ENCODE measurements around the gene TENM3. TPM values are rescaled to one million over a fixed set of nuclear protein-coding genes. Genes with fewer than 3 reads are reported as not detected.

TENM3 gene
- total RNA-seq, 1 experiment from 2014 or later: 71.0 TPM

DNA sequence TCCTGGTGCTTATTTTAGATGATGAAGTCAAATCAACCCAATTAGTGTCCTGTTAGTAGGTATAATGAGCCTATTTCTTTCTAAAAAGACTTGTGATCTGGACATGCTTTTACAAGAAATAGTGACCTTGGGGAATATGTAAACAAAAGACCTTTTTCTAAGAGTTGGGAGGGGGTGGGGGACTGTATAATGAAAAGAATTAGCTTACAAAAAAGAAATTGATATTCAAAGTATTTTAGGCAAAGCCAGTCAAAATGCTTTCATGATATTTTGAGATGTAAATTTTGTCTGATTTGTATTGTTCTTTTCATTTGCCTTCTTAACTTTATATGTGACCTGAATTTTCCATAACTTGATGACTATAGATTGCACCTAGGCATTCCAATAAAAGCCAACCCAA is 559.4 kb downstream of the TENM3 start:
- CTCF ChIA-PET: no interaction called here
- no peaks in the 10 kb centered on the region for H3K9me3 Mint-ChIP-seq
- peaks cover 35% of the 10 kb centered on the region for H3K4me1 Mint-ChIP-seq

DNA sequence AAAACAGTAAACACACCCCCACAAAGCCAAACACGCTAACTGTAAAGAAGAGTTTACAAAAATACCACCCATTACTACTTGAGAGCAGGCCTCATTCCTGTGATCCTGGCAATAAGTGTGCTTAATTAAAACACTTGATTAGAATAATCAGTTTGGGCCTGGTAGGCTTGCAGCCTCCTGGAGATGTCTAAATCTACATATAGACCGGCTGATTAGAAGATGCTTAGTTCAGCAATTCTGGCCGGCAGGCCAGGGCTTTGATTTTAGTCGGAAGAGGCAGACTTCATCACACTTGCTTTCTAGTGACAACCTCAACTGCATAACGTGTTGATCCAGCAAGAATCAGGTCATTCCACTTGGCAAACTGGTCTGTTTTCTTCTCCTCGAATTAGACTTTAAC is 560.0 kb downstream of the TENM3 start:
- Mint-ChIP-seq H3K27me3 (ENCODE audit: low read depth) (no peaks in the 10 kb centered on the region; the same call in 1 of the 2 replicates), H3K9me3 (no peaks in the 10 kb centered on the region), H3K27ac (no peak overlapping the region), H3K36me3 (peaks cover 16% of the 10 kb centered on the region), H3K4me1 (peaks cover 35% of the 10 kb centered on the region), H3K4me3 (no peak overlapping the region)
- TF ChIP-seq, protein P1, sequence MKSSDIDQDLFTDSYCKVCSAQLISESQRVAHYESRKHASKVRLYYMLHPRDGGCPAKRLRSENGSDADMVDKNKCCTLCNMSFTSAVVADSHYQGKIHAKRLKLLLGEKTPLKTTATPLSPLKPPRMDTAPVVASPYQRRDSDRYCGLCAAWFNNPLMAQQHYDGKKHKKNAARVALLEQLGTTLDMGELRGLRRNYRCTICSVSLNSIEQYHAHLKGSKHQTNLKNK (CRISPR knock-in tag; IDR thresholded peaks at IDR 0.05): no peak
- TF ChIP-seq ZNF121 (CRISPR knock-in tag; IDR thresholded peaks at IDR 0.05) (no peak), JAZF1 (CRISPR knock-in tag; IDR thresholded peaks at IDR 0.05) (no peak)
- TF ChIP-seq, protein P2, sequence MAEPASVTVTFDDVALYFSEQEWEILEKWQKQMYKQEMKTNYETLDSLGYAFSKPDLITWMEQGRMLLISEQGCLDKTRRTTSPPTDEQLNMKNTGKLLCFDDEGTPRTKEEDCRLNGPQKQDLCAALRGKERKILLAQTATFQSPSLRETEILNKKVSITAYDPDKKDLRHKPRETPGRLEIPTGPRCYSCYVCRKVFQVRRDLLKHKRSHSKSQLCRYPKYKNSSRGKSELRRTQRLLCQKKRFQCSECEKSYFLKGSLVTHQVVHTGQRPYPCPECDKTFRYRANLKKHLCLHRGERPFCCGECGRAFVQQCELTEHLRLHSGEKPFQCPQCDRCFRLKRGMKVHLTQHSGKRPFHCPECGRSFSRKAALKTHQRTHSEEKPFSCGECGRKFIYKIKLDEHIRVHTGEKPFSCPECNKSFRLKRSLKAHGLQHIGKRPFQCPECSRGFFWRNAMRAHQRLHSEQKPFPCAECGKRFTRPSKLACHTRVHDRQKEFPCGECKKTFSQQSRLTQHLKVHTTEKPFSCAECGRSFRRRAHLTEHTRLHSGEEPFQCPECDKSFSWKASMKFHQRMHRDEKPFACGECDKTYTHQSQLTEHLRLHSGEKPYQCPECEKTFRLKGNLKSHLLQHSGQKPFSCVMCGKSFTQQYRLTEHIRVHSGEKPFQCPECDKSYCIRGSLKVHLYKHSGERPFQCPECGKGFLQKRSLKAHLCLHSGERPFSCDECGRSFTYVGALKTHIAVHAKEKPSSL (CRISPR knock-in tag; conservative IDR thresholded peaks at IDR 0.05): no peak
- TF ChIP-seq, protein P3, sequence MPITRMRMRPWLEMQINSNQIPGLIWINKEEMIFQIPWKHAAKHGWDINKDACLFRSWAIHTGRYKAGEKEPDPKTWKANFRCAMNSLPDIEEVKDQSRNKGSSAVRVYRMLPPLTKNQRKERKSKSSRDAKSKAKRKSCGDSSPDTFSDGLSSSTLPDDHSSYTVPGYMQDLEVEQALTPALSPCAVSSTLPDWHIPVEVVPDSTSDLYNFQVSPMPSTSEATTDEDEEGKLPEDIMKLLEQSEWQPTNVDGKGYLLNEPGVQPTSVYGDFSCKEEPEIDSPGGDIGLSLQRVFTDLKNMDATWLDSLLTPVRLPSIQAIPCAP (CRISPR knock-in tag; IDR thresholded peaks at IDR 0.05): no peak
- POLR2A ChIA-PET: no interaction called here
- CTCF ChIA-PET: no interaction called here
- DNase-seq (ENCODE audit: low spot score) (no peak), ATAC-seq (no peak)

More for the DNA sequence above, 559.4 kb downstream of the TENM3 start:
- no peak for ATAC-seq
- no peaks in the 10 kb centered on the region; the same call in 1 of the 2 replicates for H3K27me3 Mint-ChIP-seq (ENCODE audit: low read depth)
- POLR2A ChIA-PET: no interaction called here
- no peak for TF ChIP-seq TCF7 (CRISPR knock-in tag; IDR thresholded peaks at IDR 0.05; ENCODE audit: low read depth)
- no peak for TF ChIP-seq OVOL2 (CRISPR knock-in tag; IDR thresholded peaks at IDR 0.05; ENCODE audit: borderline replicate concordance)
- TF ChIP-seq, protein P4, sequence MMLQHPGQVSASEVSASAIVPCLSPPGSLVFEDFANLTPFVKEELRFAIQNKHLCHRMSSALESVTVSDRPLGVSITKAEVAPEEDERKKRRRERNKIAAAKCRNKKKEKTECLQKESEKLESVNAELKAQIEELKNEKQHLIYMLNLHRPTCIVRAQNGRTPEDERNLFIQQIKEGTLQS (CRISPR knock-in tag; conservative IDR thresholded peaks at IDR 0.05): no peak
- TF ChIP-seq FOXK1 (CRISPR knock-in tag; IDR thresholded peaks at IDR 0.05): no peak
- TF ChIP-seq ZNF423 (CRISPR knock-in tag; IDR thresholded peaks at IDR 0.05): no peak
- no peak for TF ChIP-seq PRRX2 (CRISPR knock-in tag; IDR thresholded peaks at IDR 0.05)
- TF ChIP-seq, protein P5, sequence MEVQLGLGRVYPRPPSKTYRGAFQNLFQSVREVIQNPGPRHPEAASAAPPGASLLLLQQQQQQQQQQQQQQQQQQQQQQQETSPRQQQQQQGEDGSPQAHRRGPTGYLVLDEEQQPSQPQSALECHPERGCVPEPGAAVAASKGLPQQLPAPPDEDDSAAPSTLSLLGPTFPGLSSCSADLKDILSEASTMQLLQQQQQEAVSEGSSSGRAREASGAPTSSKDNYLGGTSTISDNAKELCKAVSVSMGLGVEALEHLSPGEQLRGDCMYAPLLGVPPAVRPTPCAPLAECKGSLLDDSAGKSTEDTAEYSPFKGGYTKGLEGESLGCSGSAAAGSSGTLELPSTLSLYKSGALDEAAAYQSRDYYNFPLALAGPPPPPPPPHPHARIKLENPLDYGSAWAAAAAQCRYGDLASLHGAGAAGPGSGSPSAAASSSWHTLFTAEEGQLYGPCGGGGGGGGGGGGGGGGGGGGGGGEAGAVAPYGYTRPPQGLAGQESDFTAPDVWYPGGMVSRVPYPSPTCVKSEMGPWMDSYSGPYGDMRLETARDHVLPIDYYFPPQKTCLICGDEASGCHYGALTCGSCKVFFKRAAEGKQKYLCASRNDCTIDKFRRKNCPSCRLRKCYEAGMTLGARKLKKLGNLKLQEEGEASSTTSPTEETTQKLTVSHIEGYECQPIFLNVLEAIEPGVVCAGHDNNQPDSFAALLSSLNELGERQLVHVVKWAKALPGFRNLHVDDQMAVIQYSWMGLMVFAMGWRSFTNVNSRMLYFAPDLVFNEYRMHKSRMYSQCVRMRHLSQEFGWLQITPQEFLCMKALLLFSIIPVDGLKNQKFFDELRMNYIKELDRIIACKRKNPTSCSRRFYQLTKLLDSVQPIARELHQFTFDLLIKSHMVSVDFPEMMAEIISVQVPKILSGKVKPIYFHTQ (CRISPR knock-in tag; IDR thresholded peaks at IDR 0.05): no peak
- TF ChIP-seq ZNF232 (CRISPR knock-in tag; IDR thresholded peaks at IDR 0.05): no peak
- TF ChIP-seq, protein P2 (CRISPR knock-in tag; conservative IDR thresholded peaks at IDR 0.05): no peak
- TF ChIP-seq, protein P6, sequence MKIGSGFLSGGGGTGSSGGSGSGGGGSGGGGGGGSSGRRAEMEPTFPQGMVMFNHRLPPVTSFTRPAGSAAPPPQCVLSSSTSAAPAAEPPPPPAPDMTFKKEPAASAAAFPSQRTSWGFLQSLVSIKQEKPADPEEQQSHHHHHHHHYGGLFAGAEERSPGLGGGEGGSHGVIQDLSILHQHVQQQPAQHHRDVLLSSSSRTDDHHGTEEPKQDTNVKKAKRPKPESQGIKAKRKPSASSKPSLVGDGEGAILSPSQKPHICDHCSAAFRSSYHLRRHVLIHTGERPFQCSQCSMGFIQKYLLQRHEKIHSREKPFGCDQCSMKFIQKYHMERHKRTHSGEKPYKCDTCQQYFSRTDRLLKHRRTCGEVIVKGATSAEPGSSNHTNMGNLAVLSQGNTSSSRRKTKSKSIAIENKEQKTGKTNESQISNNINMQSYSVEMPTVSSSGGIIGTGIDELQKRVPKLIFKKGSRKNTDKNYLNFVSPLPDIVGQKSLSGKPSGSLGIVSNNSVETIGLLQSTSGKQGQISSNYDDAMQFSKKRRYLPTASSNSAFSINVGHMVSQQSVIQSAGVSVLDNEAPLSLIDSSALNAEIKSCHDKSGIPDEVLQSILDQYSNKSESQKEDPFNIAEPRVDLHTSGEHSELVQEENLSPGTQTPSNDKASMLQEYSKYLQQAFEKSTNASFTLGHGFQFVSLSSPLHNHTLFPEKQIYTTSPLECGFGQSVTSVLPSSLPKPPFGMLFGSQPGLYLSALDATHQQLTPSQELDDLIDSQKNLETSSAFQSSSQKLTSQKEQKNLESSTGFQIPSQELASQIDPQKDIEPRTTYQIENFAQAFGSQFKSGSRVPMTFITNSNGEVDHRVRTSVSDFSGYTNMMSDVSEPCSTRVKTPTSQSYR (CRISPR knock-in tag; IDR thresholded peaks at IDR 0.05): no peak
- TF ChIP-seq, protein P7, sequence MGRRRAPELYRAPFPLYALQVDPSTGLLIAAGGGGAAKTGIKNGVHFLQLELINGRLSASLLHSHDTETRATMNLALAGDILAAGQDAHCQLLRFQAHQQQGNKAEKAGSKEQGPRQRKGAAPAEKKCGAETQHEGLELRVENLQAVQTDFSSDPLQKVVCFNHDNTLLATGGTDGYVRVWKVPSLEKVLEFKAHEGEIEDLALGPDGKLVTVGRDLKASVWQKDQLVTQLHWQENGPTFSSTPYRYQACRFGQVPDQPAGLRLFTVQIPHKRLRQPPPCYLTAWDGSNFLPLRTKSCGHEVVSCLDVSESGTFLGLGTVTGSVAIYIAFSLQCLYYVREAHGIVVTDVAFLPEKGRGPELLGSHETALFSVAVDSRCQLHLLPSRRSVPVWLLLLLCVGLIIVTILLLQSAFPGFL (CRISPR knock-in tag; IDR thresholded peaks at IDR 0.05; ENCODE audit: borderline replicate concordance): no peak
- TF ChIP-seq, protein P8, sequence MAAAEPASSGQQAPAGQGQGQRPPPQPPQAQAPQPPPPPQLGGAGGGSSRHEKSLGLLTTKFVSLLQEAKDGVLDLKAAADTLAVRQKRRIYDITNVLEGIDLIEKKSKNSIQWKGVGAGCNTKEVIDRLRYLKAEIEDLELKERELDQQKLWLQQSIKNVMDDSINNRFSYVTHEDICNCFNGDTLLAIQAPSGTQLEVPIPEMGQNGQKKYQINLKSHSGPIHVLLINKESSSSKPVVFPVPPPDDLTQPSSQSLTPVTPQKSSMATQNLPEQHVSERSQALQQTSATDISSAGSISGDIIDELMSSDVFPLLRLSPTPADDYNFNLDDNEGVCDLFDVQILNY (CRISPR knock-in tag; IDR thresholded peaks at IDR 0.05): no peak
- TF ChIP-seq SP1 (CRISPR knock-in tag; conservative IDR thresholded peaks at IDR 0.05): no peak
- TF ChIP-seq RELA (CRISPR knock-in tag; IDR thresholded peaks at IDR 0.05; ENCODE audit: borderline replicate concordance): no peak
- peaks cover 18% of the 10 kb centered on the region for H3K36me3 Mint-ChIP-seq
- DNase-seq (ENCODE audit: low spot score): no peak
- no peak overlapping the region for H3K27ac Mint-ChIP-seq
- no peak overlapping the region for H3K4me3 Mint-ChIP-seq
